Measurements from ENCODE around the gene KCNG2. TPM values are rescaled to one million over a fixed set of nuclear protein-coding genes. Genes with fewer than 3 reads are reported as not detected.

KCNG2 gene
- total RNA-seq, 1 experiment from 2014 or later, result not detected

DNA sequence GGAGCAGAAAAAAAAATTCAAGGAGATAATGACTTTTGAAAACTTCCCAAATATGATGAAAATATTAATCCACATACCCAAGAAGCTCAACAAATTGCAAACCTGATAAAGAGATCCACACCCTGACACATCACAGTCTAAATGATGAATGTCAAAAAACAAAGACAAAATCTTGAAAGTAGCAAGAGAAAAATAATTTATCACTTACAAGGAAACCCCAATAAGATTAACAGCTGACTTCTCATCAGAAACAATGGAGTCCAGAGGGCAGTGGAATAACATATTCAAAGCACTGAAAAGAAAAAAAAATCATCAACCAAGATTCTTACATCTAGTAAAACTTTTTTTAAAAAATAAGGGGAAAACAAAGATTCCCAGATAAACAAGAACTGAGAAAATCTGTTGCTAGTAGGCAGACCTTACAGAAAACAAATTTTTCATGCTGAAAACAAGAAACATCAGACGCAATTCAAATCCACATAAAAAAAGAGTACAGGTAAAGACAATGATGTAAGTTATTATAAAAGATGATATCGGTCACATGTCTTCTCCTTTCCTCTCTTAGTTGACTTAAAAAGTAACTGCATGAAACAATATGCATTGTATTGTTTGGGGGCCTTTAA lies 132.4 kb downstream of the KCNG2 start:
- Histone ChIP-seq H3K27me3 (no peaks in the 10 kb centered on the region), H3K4me3 (no peak overlapping the region), H3K4me1 (peaks cover 17% of the 10 kb centered on the region), H3K27ac (no peak overlapping the region), H3K9me3 (replicated peaks) (peaks cover 16% of the 10 kb centered on the region; the same call in 1 of the 2 replicates), H3K36me3 (no peaks in the 10 kb centered on the region)
- DNase-seq, result no peak

DNA sequence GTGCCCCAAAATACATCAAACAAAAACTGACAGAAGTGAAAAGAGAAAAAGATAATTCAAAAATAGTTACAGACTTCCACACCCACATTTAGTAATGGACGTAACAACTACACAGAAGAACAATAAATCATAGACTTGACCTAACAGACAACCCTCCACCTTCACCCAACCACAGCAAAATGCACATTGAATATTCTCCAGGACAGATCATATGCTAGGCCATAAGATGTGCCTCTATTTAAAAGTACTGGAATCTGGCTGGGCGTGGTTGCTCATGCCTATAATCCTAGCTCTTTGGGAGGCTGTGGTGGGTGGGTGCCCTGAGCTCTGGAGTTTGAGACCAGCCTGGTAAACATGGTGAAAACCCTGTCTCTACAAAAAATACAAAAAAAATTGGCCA lies 133.7 kb downstream of the KCNG2 start:
- DNase-seq, result no peak
- H3K9me3 ChIP-seq (replicated peaks), result peaks cover 16% of the 10 kb centered on the region; the same call in 1 of the 2 replicates
- H3K4me1 ChIP-seq, result peaks cover 12% of the 10 kb centered on the region; the same call in 1 of the 2 replicates
- no peaks in the 10 kb centered on the region for H3K36me3 ChIP-seq
- no peak overlapping the region for H3K27ac ChIP-seq
- no peaks in the 10 kb centered on the region for H3K27me3 ChIP-seq
- H3K4me3 ChIP-seq, result no peak overlapping the region

DNA sequence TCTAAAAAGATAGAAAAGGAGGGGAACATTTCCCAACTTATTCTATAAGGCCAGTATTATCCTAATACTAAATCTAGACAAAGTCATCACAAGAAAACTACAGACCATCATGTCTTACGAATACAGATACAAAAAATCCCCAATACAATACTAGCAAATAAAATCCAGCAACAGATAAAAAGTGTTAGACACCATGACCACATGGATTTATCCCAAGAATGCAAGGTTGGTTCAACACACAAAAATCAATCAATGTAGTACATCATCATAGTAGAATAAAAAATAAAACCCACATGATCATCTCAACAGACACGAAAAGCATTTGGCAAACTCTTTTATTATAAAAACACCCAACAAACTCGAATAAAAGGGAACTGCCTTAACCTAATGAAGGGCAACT lies 135.2 kb downstream of the KCNG2 start:
- Histone ChIP-seq H3K4me1 (peaks cover 4% of the 10 kb centered on the region; the same call in 1 of the 2 replicates), H3K36me3 (no peaks in the 10 kb centered on the region), H3K4me3 (no peak overlapping the region), H3K27me3 (no peaks in the 10 kb centered on the region), H3K27ac (no peak overlapping the region), H3K9me3 (replicated peaks) (peaks cover 16% of the 10 kb centered on the region; the same call in 1 of the 2 replicates)
- DNase-seq, result no peak

DNA sequence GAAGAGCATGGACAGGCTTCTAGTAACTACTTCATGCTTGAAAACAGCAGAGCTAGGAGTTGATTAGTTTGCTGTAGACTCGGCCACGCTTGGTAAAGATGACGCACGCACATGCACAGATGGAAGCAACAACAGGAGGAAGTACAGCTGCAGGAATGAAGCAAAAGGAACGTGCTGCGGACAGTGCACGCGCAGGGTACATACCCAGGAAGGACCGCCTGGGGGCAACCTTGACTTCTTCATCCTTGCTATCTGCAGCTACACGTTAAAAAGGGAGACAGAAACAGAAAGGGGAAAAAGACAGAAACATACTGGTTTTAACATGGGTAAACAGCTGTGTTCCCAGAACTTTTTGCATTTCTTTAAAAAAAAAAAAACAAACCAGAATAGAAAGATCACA lies 136.0 kb downstream of the KCNG2 start:
- Histone ChIP-seq H3K9me3 (replicated peaks) (peaks cover 16% of the 10 kb centered on the region; the same call in 1 of the 2 replicates), H3K36me3 (no peaks in the 10 kb centered on the region), H3K4me3 (no peak overlapping the region), H3K4me1 (no peaks in the 10 kb centered on the region), H3K27me3 (no peaks in the 10 kb centered on the region), H3K27ac (no peak overlapping the region)
- no peak for DNase-seq

DNA sequence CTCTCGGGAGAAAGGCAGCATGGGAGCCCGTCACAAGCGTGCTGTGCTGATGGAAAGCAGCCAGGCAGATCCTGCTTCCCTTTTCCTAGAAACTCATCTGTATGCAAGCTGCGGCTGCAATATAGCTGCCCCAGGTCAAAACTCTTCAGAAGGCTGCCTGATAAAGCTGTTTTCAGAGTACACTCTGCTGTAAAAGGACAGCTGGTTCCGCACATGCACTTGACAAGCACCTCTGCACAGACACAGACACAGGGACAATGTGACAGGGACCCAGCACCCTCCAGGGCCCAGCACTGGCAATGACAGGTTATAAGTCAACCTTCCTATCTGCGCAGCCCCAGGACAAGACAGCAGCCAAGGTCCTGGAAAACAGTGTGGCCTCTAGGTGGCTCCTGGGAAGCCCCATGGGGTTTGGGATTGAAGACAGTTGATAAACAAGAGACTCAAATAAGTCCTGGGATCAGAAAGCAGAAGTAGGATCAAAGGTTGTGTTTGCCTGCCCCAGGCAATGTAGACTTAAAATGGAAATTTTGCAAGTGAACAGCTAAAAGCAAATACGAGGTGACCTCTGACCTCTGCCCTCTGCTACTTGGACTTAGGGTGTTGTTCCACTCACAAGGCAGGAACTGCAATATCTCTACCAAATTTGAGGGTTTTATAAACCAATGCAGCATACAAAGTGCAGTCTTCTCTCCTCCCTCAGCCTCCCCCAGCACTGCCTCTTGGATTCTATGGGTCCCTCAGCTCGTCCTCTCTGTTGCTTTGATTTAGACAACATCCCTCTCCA lies 136.8 kb downstream of the KCNG2 start:
- no peak overlapping the region for H3K27ac ChIP-seq
- no peak overlapping the region for H3K4me3 ChIP-seq
- no peak for DNase-seq
- H3K9me3 ChIP-seq (replicated peaks), result peaks cover 14% of the 10 kb centered on the region; the same call in 1 of the 2 replicates
- H3K4me1 ChIP-seq, result no peaks in the 10 kb centered on the region
- no peaks in the 10 kb centered on the region for H3K36me3 ChIP-seq
- no peaks in the 10 kb centered on the region for H3K27me3 ChIP-seq

DNA sequence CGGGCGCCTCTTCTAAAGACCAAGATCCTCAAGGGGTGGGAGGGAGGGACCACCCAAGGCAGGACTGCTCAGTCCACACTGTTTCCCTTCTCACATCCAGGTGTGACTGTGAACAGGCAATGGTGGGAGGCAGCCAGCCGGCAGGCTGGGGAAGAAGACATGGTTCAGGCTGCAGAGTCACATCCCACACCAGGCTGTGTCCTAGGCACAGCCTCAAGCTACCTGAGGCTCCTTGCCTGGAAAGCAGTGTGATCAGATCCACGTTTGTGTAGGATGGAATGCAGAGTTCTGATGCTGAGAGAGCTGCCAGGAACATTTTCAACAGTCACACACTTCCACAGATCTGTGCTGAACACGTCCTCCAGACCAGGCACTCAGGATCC lies 137.4 kb downstream of the KCNG2 start:
- no peaks in the 10 kb centered on the region for H3K27me3 ChIP-seq
- H3K4me1 ChIP-seq, result no peaks in the 10 kb centered on the region
- H3K4me3 ChIP-seq, result no peak overlapping the region
- peaks cover 8% of the 10 kb centered on the region; the same call in 1 of the 2 replicates for H3K9me3 ChIP-seq (replicated peaks)
- DNase-seq, result no peak
- H3K27ac ChIP-seq, result no peak overlapping the region
- H3K36me3 ChIP-seq, result no peaks in the 10 kb centered on the region

DNA sequence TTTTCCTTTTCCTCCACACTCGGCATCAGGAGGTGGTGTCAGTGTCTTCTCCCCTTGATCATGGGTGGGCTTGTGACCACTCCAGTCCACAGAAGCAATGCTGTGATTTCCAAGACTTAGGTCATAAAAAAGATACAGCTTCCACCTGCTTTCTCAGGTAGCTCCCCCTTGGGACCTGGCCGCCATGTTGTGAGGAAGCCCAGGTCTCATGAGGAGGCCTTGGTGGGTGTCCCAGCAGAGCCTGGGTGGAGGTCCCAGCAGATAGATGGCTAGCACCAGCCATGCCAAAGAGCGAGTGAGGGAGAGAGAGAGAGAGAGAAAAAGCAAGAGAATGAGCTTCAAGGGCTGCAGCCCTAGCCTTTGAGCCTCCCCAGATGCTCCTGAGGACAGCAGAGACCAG lies 137.8 kb downstream of the KCNG2 start:
- Histone ChIP-seq H3K4me3 (no peak overlapping the region), H3K27ac (no peak overlapping the region), H3K4me1 (no peaks in the 10 kb centered on the region), H3K9me3 (replicated peaks) (peaks cover 8% of the 10 kb centered on the region; the same call in 1 of the 2 replicates), H3K36me3 (no peaks in the 10 kb centered on the region), H3K27me3 (no peaks in the 10 kb centered on the region)
- DNase-seq, result no peak

DNA sequence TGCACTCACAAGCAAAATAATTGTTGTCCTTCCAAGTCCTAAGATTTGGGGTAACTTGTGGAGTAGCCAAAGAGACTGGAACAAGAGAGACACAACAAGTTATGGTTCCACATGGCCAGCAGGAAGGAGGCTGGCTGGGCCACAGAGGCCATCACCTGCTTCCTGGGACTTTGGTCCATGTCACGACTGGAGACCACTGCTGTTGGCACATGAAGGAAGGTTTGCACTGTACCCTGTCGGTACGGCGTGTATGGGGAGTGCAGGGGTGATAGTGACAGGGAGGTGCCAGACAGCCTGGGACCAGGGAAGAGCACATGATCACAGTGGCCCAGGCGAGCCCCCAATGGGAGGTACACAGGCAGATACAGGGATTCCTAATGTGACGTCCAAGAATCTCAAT lies 138.2 kb downstream of the KCNG2 start:
- peaks cover 8% of the 10 kb centered on the region; the same call in 1 of the 2 replicates for H3K9me3 ChIP-seq (replicated peaks)

DNA sequence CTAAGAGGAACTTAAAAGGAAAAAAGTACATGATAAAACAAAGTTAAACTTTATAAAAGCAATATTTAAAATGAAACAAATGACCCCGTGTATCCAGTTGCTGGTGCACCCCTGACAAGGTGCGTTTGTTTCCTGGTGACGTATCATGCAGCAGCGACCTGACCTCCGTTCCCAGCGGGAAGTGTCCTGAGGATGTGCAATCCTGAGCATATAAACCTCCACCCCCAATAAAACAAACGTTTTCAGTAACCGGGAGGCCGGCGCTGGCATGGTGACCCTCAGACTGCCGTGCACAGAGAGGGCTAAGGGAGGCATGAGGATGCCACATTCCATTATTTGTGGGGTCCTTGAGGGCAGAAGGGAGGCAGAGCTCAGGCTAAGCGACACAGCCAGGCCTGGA lies 138.9 kb downstream of the KCNG2 start:
- no peaks in the 10 kb centered on the region for H3K36me3 ChIP-seq
- no peak overlapping the region for H3K27ac ChIP-seq
- no peak for DNase-seq
- no peaks in the 10 kb centered on the region for H3K4me1 ChIP-seq
- no peaks in the 10 kb centered on the region for H3K27me3 ChIP-seq
- peaks cover 8% of the 10 kb centered on the region; the same call in 1 of the 2 replicates for H3K9me3 ChIP-seq (replicated peaks)
- no peak overlapping the region for H3K4me3 ChIP-seq

More for the DNA sequence above, 138.2 kb downstream of the KCNG2 start:
- no peak overlapping the region for H3K4me3 ChIP-seq
- no peaks in the 10 kb centered on the region for H3K36me3 ChIP-seq
- no peak for DNase-seq
- H3K27me3 ChIP-seq, result no peaks in the 10 kb centered on the region
- H3K4me1 ChIP-seq, result no peaks in the 10 kb centered on the region
- no peak overlapping the region for H3K27ac ChIP-seq

DNA sequence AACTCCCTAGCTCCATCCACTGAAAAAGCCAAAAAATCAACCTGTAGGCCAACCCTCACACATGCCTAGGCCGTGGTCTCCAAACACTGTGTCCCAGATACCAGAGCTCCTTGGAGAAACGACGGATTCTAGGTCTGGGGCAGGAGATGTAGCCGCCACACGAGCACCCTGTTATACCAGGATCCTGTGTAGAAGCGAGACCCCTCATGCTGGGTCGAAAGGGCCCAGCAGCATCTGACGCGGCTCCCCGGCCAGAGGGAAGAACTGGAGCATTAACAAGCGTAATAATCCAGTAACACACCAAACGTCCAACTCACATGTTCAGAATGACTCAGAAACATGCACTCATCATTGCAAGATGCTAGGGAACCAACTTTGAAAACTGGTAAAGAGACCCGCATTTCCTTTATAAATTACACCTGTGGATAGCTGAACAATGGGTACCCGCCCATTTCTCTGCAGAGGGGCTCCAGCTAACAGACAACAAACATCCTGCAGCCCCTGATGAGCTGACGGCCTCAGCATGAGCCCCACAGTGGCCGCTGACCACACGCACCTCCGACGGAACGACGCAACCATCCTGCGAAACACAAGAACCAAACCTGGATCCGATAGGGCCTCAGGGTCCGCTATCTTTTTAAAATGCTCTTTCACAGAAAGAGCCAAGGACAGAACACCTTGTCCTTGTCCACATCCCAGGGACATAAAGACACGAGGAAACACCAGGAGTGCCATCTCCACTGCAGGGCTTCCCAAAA lies 139.5 kb downstream of the KCNG2 start:
- no peak for DNase-seq
- Histone ChIP-seq H3K27me3 (no peaks in the 10 kb centered on the region), H3K4me3 (no peak overlapping the region), H3K4me1 (no peaks in the 10 kb centered on the region), H3K27ac (no peak overlapping the region), H3K36me3 (no peaks in the 10 kb centered on the region), H3K9me3 (replicated peaks) (peaks cover 8% of the 10 kb centered on the region; the same call in 1 of the 2 replicates)

DNA sequence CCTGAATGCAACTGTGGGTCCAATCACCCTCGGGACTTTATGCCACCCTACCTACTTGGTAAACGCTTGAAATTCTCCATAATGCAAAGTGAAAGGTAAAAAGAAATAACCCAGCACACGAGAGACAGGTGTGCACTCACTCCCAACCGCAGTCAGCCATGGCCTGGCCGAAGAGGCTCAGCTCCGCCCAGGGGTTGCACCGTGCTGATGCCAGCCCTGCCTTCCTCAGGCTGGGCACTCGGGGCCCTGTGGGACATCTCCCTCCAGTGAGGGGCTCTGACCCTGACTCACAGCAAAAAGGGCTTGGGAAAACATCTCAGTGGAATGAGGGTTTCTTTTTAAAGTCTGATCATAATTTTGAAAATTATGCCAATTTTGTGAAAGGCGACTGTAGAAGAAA lies 140.5 kb downstream of the KCNG2 start:
- Histone ChIP-seq H3K27me3 (no peaks in the 10 kb centered on the region), H3K27ac (no peak overlapping the region), H3K36me3 (no peaks in the 10 kb centered on the region), H3K4me1 (no peaks in the 10 kb centered on the region), H3K9me3 (replicated peaks) (peaks cover 3% of the 10 kb centered on the region; the same call in 1 of the 2 replicates), H3K4me3 (no peak overlapping the region)
- no peak for DNase-seq

DNA sequence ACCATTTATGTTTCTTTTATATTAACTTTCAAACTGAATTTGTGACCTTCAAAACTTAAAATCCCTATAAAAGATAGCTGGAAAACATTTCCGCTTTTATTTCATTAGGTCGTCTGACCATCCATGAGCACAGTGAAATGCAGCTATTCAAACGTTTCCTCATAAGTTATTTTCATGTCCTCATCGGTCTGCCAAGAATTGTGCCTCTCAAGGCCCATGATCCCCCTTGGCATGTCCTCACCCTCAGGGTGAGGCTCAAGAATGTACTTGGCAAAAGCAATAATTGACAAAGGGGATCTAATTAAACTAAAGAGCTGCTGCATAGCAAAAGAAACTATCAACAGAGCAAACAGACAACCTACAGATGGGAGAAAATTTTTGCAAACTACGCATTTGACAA lies 141.4 kb downstream of the KCNG2 start:
- Histone ChIP-seq H3K27ac (no peak overlapping the region), H3K36me3 (no peaks in the 10 kb centered on the region), H3K4me3 (no peak overlapping the region), H3K27me3 (no peaks in the 10 kb centered on the region), H3K9me3 (replicated peaks) (no peaks in the 10 kb centered on the region), H3K4me1 (no peaks in the 10 kb centered on the region)
- DNase-seq, result no peak

DNA sequence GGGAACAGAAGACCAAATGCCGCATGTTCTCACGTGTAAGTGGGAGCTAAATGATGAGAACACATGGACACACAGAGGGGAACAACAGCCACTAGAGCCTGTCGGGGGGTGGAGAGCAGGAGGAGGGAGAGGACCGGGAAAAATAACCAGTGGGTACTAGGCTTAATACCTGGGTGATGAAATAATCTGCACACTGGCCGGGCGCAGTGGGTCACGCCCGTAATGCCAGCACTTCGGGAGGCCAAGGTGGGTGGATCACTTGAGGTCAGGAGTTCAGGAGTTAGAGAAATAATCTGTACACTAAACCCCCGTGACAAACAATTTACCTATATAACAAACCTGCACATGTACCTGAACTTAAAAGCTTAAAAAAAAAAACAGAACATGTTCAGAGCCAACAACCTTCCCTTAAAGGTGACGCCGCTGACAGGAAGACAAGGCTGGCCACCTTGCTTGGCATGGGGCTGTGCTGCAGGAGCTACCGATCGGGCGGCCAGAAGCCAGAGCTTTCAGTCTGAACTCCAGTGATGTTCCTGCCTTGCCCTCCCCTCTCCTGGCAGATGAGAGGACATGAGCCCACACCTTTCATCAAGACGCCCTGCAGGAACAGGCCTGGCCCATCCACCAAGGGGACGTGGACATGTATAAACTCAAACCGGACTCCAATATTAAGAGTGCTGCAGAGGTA lies 142.5 kb downstream of the KCNG2 start:
- Histone ChIP-seq H3K36me3 (no peaks in the 10 kb centered on the region), H3K27me3 (no peaks in the 10 kb centered on the region), H3K9me3 (replicated peaks) (no peaks in the 10 kb centered on the region), H3K4me3 (no peak overlapping the region), H3K4me1 (no peaks in the 10 kb centered on the region), H3K27ac (no peak overlapping the region)
- no peak for DNase-seq

DNA sequence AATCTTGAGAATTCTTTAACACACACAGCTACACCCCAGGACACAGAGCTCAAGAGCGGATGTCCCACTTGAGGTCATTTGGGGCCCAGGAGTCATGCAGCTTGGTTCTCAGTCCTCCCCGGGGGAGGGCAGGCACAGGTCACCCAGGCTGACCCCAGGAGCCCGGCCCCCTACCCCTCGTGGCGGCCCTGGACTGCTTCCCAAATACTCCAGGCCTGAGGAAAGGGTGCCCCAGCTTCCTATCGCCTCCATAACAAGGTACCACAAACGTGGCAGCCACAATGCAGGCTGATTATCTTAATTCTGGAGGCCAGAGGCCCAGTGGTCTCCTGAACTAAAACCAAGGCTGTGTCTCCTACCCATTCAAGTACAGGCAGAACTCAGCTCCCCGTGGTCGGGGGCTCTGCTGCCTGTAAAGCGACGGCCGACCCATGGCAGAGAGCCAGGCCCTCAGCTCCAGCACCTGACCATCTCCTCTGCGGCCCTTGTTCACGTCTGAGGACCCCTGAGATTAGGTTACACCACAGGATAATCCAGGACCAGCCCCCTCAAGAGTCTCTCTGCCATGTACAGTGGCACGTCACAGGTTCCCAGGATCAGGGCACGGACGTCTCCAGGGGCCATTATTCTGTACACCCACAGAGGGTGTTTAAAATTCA lies 143.2 kb downstream of the KCNG2 start:
- H3K27ac ChIP-seq, result no peak overlapping the region
- H3K9me3 ChIP-seq (replicated peaks), result no peaks in the 10 kb centered on the region
- H3K4me1 ChIP-seq, result no peaks in the 10 kb centered on the region
- H3K4me3 ChIP-seq, result no peak overlapping the region
- H3K27me3 ChIP-seq, result no peaks in the 10 kb centered on the region
- H3K36me3 ChIP-seq, result no peaks in the 10 kb centered on the region
- DNase-seq, result no peak
